Stimulated activated naive CD8-positive, alpha-beta T cell treated with anti-CD3 and anti-CD28 coated beads, Interleukin-15, Interleukin-2, amounts not matched to agents 100 ng/mL and 50 ng/mL, for 24 hours (primary cell): ENCODE data around the gene SEPTIN12.
"Not testable (repeated sequence)": the region's sequence is repeated elsewhere in the genome, so short reads cannot be mapped to it uniquely, and the experiment has no call there.

Experiments used
- H3K27ac Mint-ChIP-seq: one replicate; pipeline ENCODE4 v1.8.0; 2021; ENCODE audit warnings: mild to moderate bottlenecking, mixed read lengths
- H3K27me3 Mint-ChIP-seq: one replicate; pipeline ENCODE4 v1.8.0; 2021; ENCODE audit warnings: mixed read lengths
- H3K36me3 Mint-ChIP-seq: one replicate; pipeline ENCODE4 v1.8.0; 2021; ENCODE audit warnings: low read depth, mixed read lengths
- H3K4me1 Mint-ChIP-seq: one replicate; pipeline ENCODE4 v1.8.0; 2021; ENCODE audit warnings: low read depth, mixed read lengths
- H3K4me3 Mint-ChIP-seq: one replicate; pipeline ENCODE4 v1.8.0; 2021; ENCODE audit warnings: mild to moderate bottlenecking, mixed read lengths
- H3K9me3 Mint-ChIP-seq: one replicate; pipeline ENCODE4 v1.8.0; 2021; ENCODE audit warnings: mixed read lengths

Gene SEPTIN12

DNA sequence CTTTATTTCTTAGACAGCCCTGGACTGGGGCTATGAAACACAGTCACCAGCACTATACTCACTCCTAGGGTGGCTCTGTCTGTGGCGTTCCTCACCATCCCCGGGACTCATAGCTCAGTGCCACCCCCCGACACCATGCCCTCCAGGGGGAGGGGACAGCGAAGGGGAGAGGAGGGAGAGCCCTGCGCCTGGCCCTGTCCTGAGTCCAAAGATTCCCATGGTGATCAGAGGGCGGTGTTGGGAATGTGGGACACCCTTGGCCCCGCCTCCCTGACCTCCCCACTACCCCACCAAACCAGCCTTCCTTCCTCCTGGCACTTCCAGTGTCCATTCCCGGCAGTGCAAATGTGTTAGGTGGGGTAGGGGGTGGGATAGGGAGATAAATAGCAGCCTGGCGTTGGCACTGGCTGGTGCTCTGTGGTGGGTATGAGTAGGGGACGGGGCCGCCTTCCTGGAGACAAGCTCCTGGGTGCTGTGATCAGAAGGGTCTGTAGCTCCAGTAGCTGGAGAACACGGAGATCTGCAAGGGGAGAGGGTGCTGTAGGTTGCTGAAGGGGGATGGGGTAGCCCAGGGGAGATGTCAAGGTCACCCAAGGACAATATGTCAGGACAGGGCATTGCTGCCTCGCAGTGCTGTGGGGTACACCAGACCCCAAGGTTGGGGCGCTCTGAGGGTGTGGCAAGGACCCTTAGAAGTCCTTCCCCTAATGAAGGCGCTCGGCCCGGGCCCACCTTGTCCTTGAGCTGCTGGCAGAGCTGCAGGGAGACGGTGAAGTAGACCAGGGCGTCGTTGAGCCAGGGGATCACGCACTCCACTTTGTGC, 9.0 kb upstream of the SEPTIN12 start:
- Mint-ChIP-seq H3K27me3 (no peaks in the 10 kb centered on the region), H3K27ac (no peak overlapping the region), H3K9me3 (no peaks in the 10 kb centered on the region), H3K36me3 (no peaks in the 10 kb centered on the region), H3K4me1 (peaks cover 5% of the 10 kb centered on the region), H3K4me3 (no peak overlapping the region)

DNA sequence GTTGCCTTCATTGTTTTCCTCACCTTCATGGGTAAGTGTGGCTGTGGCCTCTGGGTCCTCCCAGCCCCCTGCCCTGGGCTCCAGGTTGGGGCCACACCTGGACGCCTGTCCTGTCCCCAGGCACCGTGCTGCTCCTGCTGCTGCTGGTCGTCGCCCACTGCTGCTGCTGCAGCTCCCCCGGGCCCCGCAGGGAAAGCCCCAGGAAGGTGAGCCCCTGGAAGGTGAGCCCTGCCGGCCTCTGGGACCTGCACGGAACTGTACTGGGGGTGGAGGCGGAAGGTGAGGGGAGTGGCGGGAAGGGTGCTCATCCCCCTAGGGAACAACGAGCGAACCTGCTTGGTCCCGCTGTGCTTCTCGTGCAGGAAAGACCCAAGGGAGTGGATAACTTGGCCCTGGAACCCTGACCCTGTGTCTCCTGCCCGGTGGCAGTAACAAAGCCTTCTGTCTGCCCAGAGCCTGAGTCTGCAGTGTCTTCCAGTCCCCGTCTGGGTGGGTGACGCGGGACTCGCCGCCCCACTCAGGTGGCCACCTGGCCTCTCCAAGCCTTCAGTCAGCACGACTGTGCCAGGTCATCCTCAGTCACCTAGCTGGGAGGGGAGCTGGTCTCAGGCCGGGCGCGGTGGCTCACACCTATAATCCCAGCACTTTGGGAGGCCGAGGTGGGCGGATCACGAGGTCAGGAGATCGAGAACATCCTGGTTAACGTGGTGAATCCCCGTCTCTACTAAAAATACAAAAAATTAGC, 7.9 kb upstream of the SEPTIN12 start:
- Mint-ChIP-seq H3K27me3 (no peaks in the 10 kb centered on the region), H3K4me3 (no peak overlapping the region), H3K4me1 (peaks cover 5% of the 10 kb centered on the region), H3K9me3 (no peaks in the 10 kb centered on the region), H3K27ac (no peak overlapping the region), H3K36me3 (no peaks in the 10 kb centered on the region)

DNA sequence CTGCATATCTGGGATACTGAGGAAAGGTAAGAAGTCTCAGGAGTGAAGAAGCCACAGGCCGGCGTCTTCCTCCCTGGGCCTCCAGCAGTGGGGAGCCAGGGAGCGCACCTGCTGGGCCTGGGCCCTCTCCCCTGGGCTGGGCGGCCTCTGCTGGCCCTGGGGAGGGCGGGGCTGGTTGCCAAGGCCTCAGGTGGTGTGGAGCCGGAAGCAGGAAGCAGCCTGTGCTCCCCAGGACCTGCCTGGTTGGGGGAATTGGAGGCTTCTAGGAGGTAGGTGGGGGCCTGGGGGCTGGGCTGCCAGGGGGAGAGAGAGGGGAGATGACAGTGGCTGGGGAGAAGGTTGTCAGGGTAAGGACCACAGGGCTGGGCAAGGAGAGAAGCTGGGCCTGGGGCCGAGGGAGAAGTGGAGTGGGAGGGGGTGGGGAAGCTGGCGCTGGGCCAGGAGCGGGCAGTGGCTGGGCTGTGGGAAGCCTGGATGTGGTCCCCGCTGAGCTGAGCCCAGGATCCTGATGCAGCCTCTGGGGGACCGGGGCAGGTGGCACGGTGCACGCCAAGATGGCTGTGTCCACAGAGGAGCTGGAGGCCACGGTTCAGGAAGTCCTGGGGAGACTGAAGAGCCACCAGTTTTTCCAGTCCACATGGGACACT, 7.2 kb upstream of the SEPTIN12 start, which contains the start of gene SMIM22:
TSS of gene SMIM22 (plus strand) at position 189 of the 647 bp plus-strand sequence. CDS start at position 555, 366 bp downstream.
- Mint-ChIP-seq H3K27ac (no peak within 1 kb of the TSS), H3K27me3 (no peaks in the 10 kb centered on the region), H3K4me3 (no peak within 1 kb of the TSS), H3K4me1 (no peaks in the 10 kb centered on the region), H3K36me3 (no peaks in the 10 kb centered on the region), H3K9me3 (no peaks in the 10 kb centered on the region)

DNA sequence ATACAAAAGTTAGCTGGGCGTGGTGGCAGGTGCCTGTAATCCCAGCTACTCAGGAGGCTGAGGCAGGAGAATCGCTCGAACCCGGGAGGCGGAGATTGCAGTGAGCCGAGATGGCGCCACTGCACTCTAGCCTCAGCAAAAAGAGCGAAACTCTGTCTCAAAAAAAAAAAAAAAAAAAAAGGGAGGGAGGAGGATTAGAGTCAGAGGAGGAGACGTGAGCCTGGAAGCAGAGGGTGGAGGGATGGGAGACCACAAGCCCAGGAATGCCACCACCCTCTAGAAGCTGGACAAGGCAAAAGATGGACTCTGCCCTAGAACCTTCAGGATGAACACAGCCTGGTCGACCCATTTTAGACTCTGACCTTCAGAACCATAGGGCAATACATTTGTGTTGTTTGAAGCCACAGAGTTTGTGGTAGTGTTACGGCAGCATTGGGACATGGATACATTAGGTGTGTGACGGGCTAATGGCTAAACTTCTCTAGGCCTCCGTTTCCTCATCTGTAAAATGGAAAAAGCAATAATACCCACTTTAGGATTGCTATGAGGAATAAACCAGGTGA, 4.9 kb upstream of the SEPTIN12 start:
- Mint-ChIP-seq H3K9me3 (no peaks in the 10 kb centered on the region), H3K27ac (no peak overlapping the region), H3K27me3 (no peaks in the 10 kb centered on the region), H3K36me3 (no peaks in the 10 kb centered on the region), H3K4me3 (no peak overlapping the region), H3K4me1 (no peaks in the 10 kb centered on the region)

DNA sequence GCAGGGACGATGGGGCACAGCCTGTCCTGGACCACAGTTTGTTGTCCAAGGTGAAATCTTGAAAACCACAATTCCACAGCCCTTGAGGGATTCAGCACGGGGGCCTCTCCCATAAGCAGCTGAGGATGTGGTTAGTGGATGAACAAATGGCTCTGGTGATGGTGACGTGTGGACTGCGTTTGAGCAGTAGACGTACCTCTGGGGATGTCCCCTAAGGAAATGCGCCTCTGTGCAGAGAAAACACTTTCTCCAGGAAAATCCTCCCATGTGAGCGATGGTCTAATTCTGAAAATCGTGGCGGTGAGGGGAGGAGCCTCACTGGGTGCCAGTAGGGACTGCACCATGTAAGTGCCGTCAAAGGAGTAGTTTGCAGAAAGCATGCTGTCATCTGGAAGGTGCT, 2.7 kb upstream of the SEPTIN12 start:
- Mint-ChIP-seq H3K36me3 (no peaks in the 10 kb centered on the region), H3K4me3 (no peak overlapping the region), H3K4me1 (no peaks in the 10 kb centered on the region), H3K9me3 (no peaks in the 10 kb centered on the region), H3K27me3 (no peaks in the 10 kb centered on the region), H3K27ac (no peak overlapping the region)

DNA sequence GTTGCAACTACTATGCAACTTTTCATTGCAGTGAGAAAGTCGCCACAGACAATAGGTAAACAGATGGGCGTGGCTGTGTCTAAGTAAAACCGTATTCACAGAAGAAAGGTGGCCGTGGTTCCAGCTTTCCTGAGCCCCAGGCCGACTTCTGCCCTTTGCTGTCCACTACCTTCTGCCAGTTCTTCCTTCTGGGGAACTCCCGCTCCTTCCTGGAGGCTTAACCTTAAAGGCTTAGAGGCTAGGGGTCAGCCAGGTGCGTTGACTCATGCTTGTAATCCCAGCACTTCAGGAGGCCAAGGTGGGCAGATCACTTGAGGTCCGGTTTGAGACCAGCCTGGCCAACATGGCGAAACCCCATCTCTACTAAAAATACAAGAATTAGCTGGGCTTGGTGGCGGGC, 2.1 kb upstream of the SEPTIN12 start:
- Mint-ChIP-seq H3K9me3 (no peaks in the 10 kb centered on the region), H3K36me3 (no peaks in the 10 kb centered on the region), H3K4me3 (no peak overlapping the region), H3K27ac (no peak overlapping the region), H3K4me1 (no peaks in the 10 kb centered on the region), H3K27me3 (no peaks in the 10 kb centered on the region)

DNA sequence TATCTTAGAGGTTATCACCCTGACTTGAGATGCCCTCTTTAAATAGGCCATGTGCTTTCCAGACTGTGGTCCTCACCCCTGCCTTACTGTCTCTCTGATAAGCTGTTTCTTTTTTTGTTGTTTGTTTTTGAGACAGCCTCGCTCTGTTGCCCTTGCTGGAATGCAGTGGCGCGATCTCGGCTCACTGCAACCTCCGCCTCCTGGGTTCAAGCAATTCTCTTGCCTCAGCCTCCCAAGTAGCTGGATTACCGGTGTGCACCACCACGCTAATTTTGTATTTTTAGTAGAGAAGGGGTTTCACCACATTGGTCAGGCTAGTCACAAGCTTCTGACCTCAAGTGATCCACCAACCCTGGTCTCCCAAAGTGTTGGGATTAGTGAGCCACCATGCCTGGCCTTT, 765 bp upstream of the SEPTIN12 start:
- H3K36me3 Mint-ChIP-seq, result no peaks in the 10 kb centered on the region
- H3K4me1 Mint-ChIP-seq, result no peaks in the 10 kb centered on the region
- H3K4me3 Mint-ChIP-seq, result no peak overlapping the region
- no peaks in the 10 kb centered on the region for H3K9me3 Mint-ChIP-seq
- H3K27me3 Mint-ChIP-seq, result no peaks in the 10 kb centered on the region
- H3K27ac Mint-ChIP-seq, result no peak overlapping the region

DNA sequence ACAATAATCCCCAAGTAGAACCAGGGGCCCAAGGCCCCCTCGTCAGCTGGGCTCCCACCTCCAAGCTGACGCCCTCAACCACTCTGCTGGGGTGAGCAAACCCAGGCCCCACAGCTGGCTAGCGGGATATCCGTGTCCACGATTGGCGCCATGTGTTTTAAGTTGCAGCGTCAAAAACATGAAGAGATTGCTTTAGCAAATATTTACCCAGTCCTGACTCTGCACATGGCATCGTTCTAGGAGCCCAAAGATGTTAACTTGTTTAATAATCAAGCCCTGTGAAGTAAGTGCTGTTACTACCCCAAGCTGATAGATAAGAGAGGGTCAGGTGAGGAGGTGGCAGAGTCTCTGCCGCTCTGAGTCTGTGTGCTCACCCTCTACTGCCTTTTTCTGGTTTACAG, 344 bp upstream of the SEPTIN12 start:
- H3K4me3 Mint-ChIP-seq, result no peak overlapping the region
- no peaks in the 10 kb centered on the region for H3K36me3 Mint-ChIP-seq
- no peaks in the 10 kb centered on the region for H3K27me3 Mint-ChIP-seq
- H3K4me1 Mint-ChIP-seq, result no peaks in the 10 kb centered on the region
- no peaks in the 10 kb centered on the region for H3K9me3 Mint-ChIP-seq
- no peak overlapping the region for H3K27ac Mint-ChIP-seq

DNA sequence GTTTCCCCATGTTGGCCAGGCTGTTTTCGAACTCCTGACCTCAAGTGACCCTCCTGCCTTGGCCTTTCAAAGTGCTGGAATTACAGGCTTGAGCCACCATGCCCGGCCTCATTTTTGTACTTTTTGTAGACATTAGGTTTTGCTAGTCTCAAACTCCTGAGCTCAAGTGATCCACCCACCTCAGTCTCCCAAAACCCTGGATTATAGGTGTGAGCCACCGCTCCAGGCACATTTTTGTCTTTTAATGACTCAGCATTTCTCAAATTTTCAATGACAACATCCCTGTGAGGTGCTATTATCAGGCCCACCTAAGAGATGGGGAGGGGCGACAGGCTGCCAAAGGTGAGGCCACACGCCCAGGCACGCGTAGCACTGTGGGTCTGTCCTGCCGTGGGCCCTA, 1.1 kb downstream of the SEPTIN12 start:
- no peaks in the 10 kb centered on the region for H3K4me1 Mint-ChIP-seq
- H3K9me3 Mint-ChIP-seq, result no peaks in the 10 kb centered on the region
- H3K36me3 Mint-ChIP-seq, result no peaks in the 10 kb centered on the region
- no peaks in the 10 kb centered on the region for H3K27me3 Mint-ChIP-seq
- H3K4me3 Mint-ChIP-seq, result no peak overlapping the region
- no peak overlapping the region for H3K27ac Mint-ChIP-seq

DNA sequence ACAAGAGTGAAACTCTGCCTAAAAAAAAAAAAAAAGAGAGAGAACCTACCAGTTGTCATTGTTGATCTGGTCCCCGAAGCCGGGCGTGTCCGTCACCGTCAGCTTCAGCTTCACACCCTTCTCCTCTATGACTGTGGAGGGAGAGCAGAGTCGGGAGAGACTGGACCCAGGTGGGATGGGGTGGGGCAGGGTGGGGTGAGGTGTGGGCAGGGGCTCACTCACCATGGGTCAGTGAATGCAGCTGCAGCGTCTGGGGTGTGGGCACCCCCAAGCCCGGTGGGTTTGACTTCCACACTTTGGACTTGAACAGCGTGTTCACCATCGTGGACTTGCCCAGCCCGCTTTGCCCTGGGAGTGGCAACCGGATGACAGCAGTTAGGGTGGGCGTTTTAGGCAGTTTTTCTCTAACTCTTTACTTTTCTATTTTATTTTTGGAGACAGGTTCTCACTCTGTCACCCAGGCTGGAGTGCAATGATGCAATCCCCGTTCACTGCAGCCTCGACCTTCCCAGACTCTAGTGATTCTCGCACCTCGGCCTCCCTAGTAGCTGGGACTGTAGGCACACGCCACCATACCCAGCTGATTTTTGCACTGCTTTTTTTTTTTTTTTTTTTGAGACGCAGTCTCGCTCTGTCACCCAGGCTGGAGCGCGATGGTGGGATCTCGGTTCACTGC, 2.2 kb downstream of the SEPTIN12 start:
- no peaks in the 10 kb centered on the region for H3K9me3 Mint-ChIP-seq

DNA sequence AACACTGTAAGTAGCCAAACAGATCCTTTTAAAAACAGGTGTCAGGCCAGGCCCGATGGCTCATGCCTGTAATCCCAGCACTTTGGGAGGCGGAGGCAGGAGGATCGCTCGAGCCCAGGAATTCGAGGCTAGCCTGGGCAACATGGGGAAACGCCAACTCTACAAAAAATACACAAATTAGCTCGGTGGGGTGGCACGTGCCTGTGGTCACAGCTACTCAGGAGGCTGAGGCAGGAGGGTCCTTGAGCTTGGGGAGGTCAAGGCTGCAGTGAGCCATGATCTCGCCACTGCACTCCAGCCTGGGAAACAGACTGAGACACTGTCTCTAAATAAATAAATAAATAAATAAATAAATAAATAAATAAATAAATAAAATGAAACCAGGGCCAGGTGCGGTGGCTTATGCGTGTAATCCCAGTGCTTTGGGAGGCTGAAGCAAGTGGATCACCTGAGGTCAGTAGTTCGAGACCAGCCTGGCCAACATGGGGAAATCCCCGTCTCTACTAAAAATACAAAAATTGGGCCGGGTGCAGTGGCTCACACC, 3.6 kb downstream of the SEPTIN12 start:
- H3K4me3 Mint-ChIP-seq, H3K4me1 Mint-ChIP-seq, H3K27me3 Mint-ChIP-seq, H3K9me3 Mint-ChIP-seq, H3K27ac Mint-ChIP-seq, H3K36me3 Mint-ChIP-seq: not testable (repeated sequence)

More for the DNA sequence above, 2.2 kb downstream of the SEPTIN12 start:
- no peaks in the 10 kb centered on the region for H3K27me3 Mint-ChIP-seq
- H3K27ac Mint-ChIP-seq, result no peak overlapping the region
- no peaks in the 10 kb centered on the region for H3K4me1 Mint-ChIP-seq
- no peaks in the 10 kb centered on the region for H3K36me3 Mint-ChIP-seq
- no peak overlapping the region for H3K4me3 Mint-ChIP-seq

DNA sequence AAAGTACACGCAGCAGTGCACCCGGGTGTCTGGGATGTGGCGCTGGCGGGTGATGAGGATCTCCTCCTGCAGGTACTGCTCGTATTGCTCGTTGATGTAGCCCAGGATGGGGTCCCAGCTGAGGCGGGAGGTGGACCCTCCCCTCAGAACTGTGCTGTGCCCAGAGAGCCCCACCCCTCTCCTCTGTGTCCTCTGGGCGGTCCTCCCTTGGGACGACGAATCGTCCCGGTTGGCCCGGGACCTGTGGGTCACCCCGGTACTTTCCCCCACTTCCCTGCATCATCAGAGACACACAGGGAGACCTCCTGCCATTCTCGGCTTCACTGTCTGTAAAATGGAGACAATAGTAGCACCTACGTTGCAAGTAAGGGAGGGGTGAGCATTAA, 4.2 kb downstream of the SEPTIN12 start:
- H3K27ac Mint-ChIP-seq, result no peak overlapping the region
- no peaks in the 10 kb centered on the region for H3K4me1 Mint-ChIP-seq
- no peaks in the 10 kb centered on the region for H3K9me3 Mint-ChIP-seq
- H3K4me3 Mint-ChIP-seq, result no peak overlapping the region
- no peaks in the 10 kb centered on the region for H3K27me3 Mint-ChIP-seq
- H3K36me3 Mint-ChIP-seq, result no peaks in the 10 kb centered on the region

DNA sequence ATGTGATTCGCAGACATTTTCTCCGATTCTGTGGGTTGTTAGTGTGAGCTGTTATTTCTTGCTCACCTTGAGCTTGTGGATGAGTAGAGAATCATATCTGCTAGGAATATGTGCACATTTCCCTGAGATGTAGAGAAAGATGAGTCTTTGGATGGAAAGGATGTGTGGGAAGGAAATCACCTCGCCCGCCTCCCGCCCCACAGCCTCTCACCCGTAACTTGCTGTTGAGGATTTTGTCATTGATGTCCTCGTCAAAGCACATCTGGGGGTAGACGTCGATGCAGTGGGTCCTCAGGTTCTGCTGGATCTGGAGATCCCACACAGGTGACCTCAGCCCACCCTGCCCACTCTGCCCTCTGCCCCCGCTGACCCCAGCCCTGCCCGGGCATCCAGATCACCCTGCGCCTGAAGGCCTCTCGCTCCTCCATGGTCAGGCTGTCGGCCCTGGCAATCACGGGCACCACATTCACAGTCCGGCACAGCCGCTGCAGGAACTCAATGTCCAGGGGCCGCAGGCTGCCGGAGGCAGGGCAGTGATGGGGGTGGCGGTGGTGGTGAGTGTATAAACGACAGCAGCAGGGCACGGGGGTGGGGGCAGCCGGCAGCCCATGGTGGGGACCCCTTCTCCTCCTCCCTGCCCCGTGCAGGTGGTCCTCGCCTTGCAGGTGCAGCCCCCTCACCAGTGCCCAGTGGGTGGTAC, 4.7 kb downstream of the SEPTIN12 start:
- no peaks in the 10 kb centered on the region for H3K27me3 Mint-ChIP-seq
- no peaks in the 10 kb centered on the region for H3K36me3 Mint-ChIP-seq
- H3K9me3 Mint-ChIP-seq, result no peaks in the 10 kb centered on the region
- no peak overlapping the region for H3K4me3 Mint-ChIP-seq
- no peaks in the 10 kb centered on the region for H3K4me1 Mint-ChIP-seq
- no peak overlapping the region for H3K27ac Mint-ChIP-seq

DNA sequence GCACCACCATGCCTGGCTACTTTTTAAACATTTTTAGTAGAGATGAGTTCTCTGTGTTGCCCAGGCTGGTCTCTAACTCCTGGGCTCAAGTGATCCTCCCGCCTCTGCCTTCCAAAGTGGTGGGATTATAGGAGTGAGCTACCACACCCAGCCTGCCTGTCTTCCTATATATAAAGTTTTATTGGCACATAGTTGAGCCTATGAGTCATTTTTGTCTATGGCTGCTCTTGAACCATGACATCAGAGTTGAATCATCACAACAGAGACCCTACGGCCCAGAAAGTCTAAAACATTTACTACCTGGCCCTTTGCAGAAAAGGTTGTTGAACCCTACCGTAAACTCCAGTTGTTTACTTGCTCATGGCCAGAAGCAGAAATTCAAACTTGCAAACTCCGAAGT, 7.9 kb downstream of the SEPTIN12 start:
- no peaks in the 10 kb centered on the region for H3K36me3 Mint-ChIP-seq
- no peak overlapping the region for H3K4me3 Mint-ChIP-seq
- no peak overlapping the region for H3K27ac Mint-ChIP-seq
- no peaks in the 10 kb centered on the region for H3K9me3 Mint-ChIP-seq
- H3K4me1 Mint-ChIP-seq, result no peaks in the 10 kb centered on the region
- H3K27me3 Mint-ChIP-seq, result no peaks in the 10 kb centered on the region
